Activated T-cell treated with anti-CD3 and anti-CD28 coated beads for 1 hour (primary cell): ENCODE measurements around the gene RDH13.
A peak's percentile ranks its signal among the peaks of the same experiment; 100 is the strongest.
"Not testable (repeated sequence)": the region's sequence is repeated elsewhere in the genome, so short reads cannot be mapped to it uniquely, and the experiment has no call there.

Source experiments
- DNase-seq: peaks from one replicate; pipeline ENCODE4 v3.0.0-alpha.2; 2020; ENCODE audit warnings: low read depth

RDH13 gene, protein sequence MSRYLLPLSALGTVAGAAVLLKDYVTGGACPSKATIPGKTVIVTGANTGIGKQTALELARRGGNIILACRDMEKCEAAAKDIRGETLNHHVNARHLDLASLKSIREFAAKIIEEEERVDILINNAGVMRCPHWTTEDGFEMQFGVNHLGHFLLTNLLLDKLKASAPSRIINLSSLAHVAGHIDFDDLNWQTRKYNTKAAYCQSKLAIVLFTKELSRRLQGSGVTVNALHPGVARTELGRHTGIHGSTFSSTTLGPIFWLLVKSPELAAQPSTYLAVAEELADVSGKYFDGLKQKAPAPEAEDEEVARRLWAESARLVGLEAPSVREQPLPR

DNA sequence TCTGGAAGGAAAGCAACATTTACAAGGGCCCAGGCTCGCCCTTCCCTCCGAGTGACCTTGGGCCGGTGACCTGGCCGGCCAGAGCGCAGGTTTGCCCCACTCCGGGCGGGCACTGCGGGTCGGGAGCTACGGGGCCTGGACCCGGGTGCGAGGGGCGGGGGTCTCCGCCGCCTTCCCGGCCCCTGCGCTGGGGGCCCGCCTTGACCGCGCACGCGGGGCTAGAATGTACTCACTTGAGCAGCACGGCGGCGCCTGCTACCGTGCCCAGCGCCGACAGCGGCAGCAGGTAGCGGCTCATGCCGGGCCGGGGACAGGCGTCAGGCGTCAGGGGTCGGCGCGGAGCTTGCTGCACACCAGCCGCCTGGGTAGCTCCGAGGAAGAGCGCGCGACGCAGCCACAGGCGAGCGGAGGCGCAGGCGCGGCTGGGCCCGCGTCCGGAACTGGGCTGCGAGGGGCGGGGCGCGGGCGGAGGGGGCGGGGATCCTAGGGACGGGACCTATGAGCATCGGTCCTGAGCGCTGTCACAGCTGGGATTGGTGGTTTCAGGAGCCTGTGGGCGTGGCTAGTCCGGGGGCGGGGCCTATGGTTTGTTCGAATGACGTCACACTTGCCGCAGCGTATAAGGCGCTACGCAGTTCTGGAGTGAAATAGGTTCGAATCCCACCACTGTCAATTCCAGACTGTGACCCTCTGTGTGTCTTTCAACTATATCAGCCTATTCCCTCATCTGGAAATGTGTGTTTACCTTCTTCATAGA lies at the start of gene RDH13:
TSS of gene RDH13 (minus strand) at position 414 of the 757 bp plus-strand sequence. CDS start at position 298, 116 bp downstream.
- peak; percentile 99 for DNase-seq

DNA sequence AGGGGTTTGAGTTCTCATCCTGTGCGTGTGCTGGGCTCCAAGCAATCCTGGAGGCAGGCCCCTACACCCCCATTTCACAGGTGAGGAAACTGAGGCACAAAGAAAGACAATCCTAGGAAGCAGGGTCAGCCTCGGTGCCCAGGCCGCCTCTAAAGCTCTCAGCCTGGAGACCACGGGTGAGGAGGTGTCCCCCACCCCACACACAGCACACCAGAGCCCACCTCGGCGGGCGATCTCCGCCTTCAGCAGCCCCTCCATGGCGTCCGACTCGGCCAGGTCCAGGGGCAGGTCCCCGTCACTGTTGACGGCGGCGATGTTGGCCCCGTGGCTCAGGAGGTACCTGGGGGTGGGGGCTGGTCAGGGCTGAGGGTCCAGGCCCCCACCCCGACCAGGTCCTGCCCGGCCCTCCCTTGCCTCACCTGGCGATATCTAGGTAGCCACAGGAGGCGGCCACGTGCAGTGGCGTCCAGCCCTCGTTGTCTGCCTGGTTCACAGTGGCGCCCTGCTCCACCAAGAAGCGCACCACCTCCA lies 49.4 kb upstream of the RDH13 start:
- no peak for DNase-seq

DNA sequence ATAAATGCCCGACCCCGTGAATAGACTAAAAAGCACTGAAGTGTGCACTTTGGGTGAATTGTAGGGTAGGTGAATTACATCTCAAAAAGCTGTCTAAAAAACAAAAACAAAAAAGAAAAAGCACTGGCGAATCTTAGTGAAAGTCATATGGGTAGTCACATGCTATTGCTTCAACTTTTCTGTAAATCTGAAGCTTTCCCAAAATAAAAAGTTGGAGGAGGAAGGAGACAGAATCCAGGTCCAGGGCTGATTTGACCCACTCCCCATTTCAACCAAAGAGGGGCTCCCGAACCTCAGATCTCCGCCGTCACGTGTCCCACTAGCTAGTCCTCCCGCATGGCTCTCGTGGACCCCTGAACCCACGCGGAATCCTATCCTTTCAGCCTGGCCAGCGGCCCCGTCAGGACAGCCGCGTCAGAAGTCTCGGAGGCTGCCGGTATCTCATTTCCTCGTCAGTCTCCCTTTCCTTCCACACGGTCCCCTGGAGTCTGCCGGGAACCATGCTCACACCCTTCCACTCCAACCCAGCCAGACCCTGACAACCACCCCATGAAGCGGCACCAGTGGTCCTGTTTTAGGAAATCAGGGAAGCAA lies 48.4 kb upstream of the RDH13 start:
- no peak for DNase-seq

DNA sequence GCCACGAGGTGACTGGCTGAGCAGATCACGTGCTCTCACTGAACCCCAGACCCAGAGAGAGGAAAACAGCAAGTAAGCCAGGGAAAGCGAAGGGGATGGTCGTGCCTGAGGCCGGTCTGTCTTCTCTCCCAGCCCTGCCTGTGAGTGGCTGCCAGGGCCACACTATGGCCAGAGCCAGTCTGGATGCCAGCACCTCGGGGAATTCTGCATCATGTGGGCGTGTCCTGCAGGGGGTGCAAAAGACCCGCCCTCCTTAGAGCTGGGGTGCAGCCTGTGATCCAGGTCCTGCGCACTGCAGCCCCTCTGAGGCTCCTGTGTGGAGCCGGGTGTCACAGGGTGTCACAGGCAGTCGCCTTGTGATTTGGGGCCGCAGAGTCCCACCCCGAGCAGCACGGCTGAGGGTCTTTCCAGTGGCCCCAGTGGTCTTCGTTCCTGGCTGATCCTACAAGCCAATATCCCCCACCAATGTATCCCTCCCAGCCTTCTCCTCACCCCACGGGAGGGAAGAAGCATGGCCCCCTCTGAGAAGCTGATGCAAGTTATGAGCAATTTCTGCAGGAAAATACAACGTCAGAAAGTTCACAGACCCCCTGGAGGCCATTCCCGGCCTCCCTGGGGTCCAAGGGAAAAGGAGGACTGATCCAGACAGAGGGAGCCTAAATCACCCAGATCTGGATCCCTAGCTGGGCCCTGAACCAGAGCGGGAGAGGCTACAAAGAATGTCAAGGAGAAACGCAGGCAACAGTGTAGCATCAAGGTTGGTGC lies 46.8 kb upstream of the RDH13 start:
- DNase-seq = no peak

DNA sequence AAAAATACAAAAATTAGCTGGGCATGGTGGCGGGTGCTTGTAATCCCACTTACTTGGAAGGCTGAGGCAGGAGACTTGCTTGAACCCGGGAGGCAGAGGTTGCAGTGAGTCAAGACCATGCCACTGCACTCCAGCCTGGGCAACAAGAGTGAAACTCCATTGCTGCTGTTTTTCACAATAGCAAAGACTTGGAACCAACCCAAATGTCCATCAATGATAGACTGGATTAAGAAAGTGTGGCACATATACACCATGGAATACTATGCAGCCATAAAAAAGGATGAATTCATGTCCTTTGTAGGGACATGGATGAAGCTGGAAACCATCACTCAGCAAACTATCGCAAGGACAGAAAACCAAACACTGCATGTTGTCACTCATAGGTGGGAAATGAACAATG lies 44.3 kb upstream of the RDH13 start:
- not testable (repeated sequence) for DNase-seq

DNA sequence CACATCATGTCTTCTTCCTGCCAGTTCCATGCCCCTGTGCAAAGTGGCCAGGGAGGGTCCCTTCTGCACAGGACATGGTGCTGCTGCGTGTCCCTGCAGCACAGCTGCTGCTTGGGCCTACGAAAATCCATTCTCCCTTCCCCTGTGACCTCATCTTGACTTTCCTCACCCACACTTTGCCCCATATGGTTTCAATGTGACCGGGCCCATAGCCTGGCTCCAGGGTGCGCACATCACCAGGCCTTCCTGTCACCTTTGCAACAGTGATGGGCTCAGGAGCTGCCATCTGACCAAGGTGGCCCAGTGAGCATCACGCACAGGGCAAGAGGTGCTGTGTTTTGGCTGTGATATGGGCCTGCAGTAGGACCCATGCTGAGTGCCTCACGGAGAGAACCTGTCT lies 43.6 kb upstream of the RDH13 start:
- DNase-seq = no peak

DNA sequence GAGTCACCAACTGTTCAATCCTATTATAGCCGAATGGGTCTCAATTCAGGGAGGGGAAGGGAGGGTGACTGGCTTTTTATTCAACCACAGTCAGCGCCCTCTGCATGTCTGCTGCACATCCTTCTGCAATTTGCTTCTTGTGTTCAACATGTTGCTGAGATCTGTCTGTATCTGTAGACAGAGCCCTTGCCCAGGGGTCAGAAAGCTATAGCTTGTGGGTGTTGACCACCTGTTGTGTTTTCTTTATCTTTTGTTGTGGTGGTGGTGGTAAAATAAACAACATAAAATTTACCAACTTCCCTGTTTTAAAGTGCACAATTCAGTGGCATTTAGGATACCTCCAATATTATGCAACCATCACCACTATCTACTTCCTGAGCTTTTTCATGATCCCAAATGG lies 42.3 kb upstream of the RDH13 start:
- DNase-seq = no peak

DNA sequence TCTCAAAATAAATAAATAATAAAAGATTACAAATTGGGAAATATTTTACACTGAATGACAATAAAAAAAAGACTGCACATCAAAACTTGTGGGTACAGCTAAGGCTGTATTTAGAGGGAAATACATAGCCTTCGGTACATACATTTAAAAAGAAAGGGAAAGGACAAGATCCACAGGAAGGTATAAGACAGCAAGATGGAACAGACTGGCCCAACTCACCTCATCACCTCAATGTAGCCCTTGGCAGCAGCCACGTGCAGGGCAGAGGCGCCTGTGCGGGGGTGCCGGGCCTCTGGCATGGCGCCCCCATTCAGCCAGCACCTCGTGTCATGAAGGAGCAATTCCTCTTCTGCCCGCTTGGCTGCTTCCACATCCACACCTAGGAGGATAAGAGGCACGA lies 40.2 kb upstream of the RDH13 start:
- no peak for DNase-seq

DNA sequence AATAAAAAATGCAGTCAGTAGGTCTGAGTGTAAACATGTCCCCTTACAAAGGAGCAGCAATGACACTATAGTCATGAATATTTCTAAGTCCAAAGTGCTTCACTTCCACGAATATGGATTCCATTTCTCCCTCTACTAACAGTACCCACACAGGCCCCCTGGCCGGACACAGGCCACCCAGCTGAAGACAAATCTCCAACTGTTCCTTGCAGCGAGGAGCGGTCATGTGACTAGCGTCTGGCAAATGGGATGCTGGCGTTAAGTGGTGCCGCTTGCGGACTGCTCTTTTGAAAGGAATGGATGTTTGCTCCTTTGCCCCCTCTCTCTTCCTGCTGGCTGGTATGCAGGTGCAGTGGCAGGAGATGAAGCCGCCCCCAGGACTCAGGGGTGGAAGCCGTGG lies 38.3 kb upstream of the RDH13 start:
- no peak for DNase-seq

DNA sequence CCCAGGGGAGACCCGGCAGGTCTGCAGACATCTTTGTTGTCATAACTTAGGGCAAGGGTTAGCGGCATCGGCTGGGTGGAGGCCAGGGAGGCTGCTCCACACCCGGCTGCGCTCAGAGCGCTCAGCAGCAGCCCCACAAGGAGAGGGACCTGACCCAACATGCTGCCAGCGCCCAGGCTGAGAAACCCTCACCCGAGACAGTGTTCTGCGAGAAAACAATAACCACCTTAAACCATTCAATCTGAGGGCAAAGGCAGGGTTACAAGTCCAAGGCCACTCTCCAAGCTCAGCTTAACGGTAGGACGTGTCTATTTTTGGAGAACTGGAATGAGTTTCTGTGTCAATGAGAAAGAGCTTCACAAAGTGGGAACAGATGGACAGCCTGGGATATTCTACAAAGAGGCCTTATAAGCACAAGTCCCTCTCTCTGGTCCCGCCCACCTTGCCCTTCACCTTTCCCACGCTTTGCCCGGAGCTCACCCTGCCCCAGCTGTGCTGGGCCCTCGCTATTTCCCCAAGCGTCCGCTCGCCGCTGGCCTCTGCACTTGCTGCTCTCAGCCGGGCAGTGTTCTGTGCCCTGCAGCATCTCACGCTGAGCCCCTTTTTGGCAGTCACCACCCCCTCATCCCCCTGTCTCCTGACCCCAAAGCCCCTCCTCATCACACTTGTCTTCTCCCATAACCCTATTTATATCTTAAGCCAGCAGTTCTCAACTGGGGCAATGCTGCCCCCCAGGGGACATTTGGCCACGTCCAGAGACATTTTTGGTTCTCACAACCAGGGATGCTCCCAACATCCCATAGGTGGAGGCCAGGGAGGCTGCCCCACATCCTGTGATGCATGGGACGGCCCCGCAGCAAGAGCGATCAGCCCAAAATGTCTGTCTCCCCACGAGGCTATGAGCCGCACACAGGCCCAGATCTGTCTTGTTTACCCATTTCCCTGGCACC lies 36.9 kb upstream of the RDH13 start:
- DNase-seq = no peak

DNA sequence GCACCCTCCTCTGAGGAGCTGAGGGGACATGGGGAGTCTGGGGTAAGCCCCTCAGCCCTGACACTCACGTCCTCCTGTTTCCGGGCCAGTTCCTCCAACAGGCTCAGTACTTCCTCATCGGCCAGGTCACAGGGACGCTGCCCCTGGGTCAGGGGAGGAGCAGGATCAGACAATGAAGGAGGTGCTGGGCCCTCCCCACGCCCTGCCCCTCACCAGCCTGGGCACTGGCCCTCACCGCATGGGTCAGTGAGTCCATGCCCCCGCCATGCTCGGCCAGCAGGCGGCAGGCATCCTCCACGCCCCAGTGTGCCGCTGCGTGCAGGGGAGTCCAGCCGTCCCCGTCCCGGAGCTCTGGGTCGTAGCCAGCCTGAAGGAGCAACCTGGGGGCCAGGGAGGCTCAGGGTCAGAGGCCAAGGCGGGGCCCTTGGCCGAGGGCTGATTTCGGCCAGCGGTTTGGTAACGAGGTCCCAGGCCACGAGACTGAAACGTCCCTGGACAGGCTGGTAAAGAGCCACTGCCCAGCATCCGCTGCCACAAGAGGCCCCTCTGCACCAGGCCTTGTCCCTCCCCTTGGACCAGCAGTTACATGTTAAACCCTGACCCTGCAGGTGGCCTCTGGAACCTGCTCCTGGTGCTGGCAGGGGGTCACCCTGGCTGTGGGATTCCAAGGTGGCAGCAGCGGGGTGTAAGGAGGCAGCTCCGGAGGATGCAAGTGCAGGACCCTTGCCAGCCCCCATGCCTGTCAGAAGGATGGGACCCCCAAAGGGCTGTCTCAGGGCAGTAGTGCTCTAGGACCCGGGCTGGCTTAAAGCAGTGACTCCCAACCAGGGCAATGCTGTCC lies 36.0 kb upstream of the RDH13 start:
- no peak for DNase-seq

DNA sequence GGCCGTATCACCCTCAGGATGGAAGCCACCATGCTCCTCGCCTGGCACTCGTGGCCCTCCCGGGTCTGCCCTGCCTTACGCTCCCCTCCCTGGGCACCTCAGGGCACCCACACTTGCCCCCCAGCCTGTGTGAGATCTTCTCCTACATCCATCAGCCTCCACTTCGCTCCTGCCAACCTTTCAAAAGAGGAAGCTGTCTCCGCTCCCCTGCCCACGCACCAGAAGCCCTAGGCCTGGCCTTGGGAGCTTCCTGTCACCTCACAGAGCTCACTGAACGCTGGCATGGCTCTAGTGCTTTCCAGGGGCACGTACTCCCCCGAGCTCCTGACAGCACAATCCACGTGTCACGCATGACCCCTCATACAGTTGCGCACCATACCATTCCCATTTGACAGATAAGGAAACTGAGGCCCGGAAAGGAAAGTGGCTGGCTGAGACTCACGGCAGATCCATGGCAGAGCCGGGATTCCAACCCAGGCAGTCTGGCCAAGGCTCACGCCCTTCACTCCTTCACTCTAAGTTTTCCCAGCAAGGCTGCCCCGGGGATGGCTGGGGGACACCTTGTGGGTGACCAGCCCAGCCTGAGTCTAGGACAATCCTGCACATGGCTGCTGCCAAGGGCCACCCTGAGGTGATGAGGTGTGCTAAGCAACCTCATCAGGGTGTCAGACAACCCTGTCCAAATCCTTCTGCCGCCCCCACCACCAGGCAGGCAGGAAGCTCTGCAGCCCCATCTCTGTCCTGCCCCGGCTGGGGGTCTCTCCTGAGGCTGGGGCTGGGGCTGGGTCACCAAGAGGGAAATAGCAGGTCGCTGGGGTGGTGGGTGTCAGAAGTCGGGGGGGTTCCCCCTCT lies 35.1 kb upstream of the RDH13 start:
- no peak for DNase-seq

DNA sequence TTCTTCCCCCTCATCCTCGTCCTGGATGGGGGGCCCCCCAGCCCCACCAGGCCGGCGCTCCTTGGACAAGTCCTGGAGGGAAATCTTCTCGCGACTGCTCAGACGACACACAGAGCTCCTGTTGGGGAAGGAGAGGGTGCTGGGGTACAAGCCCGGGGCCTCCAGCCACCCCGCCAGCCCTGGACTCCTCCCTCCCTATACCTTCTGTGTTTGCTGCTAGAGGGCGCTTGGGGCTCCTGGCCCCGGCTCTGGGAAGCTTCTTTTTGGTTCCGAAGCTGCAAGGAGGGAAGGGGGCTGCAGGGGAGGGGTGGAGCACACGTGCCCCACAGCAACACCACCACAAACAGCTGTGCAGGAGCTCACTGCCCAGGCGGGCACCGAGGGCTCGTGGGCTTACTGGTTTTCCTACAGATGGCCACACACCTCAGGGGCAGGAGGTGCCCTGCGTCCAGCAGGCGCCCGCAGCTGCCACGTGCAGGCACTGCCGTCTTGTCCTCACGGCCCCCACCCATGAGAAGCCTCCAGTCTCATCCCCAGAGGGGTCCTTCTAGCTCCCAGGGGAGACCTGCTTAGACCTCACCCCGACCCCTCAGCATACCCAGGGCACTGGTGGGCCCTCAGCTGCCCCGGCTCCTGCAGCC lies 33.2 kb upstream of the RDH13 start:
- no peak for DNase-seq

DNA sequence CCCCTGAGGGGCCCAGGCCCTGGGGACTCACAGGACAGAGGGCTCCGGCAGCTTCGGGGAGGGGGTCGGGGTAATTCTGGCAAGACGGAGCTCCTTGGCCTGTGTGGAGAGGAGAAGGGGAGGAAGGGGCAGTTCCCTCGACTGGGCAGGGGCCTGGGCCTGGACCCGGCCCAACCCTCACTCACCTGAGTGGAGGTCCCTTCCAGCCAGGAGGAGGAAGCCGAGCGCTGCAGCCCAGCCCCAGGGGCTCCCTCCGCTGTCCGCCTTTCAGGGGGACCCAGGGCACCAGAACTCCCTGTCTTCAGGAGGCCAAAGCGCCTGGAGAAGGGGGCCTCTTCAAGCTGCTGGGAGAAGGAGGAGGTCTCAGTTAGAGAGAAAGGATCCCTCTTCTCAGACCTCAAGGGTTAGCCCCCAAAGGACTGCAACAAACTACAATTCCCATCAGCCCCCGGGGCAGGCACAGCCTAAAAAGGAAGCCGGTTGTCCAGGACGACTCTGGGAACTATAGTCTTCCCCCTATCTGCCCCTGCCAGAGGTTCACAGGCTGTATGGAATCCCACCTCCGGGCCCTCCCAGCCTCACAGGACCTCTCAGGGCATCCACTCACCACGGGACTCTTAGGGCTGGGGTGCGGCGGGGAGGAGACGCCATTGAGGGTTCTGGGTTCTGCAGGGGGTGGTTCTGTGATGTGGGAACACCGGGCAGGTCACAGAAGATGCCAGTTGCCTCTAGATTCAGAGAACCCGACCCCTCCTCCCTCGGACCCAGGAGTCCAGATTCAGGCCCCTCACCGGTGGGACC lies 32.5 kb upstream of the RDH13 start:
- no peak for DNase-seq

DNA sequence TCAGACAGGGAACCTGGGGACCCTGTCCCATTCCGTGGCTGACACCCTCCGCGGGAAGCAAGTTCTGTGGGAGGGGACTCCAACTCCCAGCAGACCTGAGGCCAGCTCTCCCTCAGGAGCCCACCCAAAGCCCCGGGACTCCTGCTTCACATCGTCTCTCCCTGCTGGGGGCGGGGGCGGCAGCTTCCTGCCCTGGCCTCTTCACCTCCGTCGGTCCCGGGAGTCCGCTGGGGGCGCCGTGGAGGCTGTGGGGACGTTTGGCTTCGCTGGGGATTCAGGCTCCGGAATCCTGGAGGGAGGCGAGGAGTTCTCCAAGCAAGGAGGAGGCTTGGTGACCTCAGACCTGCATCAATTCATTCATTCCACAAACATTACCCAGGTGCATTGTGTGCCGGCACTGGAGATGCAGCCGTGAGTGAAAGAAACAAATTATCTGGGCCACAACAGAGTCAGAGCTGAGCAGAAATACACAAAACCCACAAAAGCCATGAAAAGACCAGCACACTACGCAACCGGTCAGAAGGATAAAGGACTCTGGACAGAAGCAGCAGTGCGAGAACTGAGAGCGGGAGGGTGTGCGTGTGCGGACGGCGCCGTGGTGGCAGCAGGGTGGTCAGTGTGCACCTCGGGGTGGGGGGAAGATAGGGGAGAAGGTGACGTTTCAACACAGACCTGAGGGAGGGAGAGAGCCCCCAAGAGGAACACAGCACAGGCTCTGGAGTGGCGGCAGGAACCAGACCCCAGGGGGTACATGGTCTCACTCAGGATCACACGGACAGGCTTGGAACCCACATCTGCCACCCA lies 31.7 kb upstream of the RDH13 start:
- DNase-seq = no peak

DNA sequence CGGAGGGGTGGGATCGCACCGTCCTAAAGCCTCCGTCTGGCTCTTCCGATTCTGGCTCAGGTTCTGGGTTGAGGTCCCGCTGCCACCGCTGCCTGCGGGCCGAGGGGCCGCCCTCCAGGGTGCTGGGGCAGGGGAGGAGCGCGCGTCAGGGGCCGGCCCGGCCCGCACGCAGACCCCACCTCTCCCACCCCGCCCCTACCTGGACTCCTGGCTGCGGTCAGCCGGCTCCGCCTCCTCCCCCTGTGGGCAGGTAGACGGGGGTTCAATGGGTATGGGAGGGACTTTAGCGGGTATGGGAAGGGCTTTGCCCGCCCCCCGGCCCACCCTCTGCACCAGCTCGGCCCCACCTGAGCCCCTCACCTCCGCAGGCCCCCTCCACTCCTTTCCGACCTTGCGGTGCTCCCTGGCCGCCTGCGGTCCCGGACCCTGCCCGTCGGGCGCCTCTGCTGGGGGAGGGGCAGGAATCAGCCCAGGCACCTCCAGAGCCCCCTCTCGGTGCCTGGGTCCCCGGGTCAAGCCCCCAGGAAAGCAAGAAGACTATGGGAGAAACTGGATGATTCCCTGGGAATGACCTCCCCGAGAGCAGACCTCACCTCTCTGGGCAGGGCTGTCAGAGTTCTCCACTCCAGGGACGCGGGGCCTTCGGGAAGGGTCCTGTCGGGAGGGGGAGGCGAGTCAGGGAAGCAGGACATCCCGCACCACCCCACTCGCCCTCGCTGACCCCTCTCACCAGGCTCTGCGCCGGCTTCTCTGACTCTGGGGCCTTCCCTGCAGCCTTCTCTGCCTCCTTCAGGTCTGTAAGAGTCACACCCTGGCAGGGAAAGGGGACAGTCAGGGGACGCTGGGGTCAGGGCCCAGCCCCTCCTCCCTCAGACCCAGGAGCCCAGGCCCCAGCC lies 29.7 kb upstream of the RDH13 start:
- DNase-seq = no peak
